Karpas-422 (cell line): ENCODE measurements around the gene KCNAB1. TPM values are rescaled to one million over a fixed set of nuclear protein-coding genes. Genes with fewer than 3 reads are reported as not detected.
A peak's percentile ranks its signal among the peaks of the same experiment; 100 is the strongest.

ENCODE experiments used
- DNase-seq: peaks from one replicate; pipeline ENCODE4 v3.0.0-alpha.2; 2015
- H2AFZ ChIP-seq: fragments of 200-600 bp; sonication (generic); 2 replicates; pipeline ENCODE4 v1.6.1; 2014; ENCODE audit warnings: antibody characterized with exemption, low read length, mixed read lengths
- H3K27ac ChIP-seq: fragments of 200-600 bp; sonication (generic); 2 replicates; pipeline ENCODE4 v1.5.1; 2014; ENCODE audit warnings: mild to moderate bottlenecking, low read length, moderate library complexity
- H3K27me3 ChIP-seq: fragments of 200-600 bp; sonication (generic); 2 replicates; pipeline ENCODE4 v1.6.1; 2014; ENCODE audit warnings: low read length, mixed read lengths
- H3K36me3 ChIP-seq: fragments of 200-600 bp; sonication (generic); 2 replicates; pipeline ENCODE4 v1.6.1; 2014; ENCODE audit warnings: low read length, mixed read lengths; ENCODE audit not compliant: insufficient read depth
- H3K4me1 ChIP-seq: fragments of 200-600 bp; sonication (generic); 2 replicates; pipeline ENCODE4 v1.6.1; 2014; ENCODE audit warnings: mild to moderate bottlenecking, low read length, mixed read lengths
- H3K4me2 ChIP-seq: fragments of 200-600 bp; sonication (generic); 2 replicates; pipeline ENCODE4 v1.6.1; 2014; ENCODE audit warnings: low read length, low read depth, mild to moderate bottlenecking; ENCODE audit not compliant: poor library complexity, severe bottlenecking
- H3K4me3 ChIP-seq: fragments of 200-600 bp; sonication (generic); 2 replicates; pipeline ENCODE4 v1.5.1; 2014; ENCODE audit warnings: mild to moderate bottlenecking, antibody characterized with exemption, low read length, mixed read lengths
- H3K79me2 ChIP-seq: fragments of 200-600 bp; sonication (generic); 2 replicates; pipeline ENCODE4 v1.6.1; 2014; ENCODE audit warnings: mild to moderate bottlenecking, low read length, mixed read lengths
- H3K9ac ChIP-seq: fragments of 200-600 bp; sonication (generic); 2 replicates; pipeline ENCODE4 v1.6.0; 2014; ENCODE audit warnings: low read length
- H3K9me2 ChIP-seq: fragments of 200-600 bp; sonication (generic), shearing (Covaris generic); replicated peaks from 2 replicates; pipeline ENCODE4 v1.6.0; 2014; ENCODE audit warnings: mild to moderate bottlenecking, low read length, moderate library complexity; ENCODE audit not compliant: insufficient read depth
- H3K9me3 ChIP-seq: fragments of 300-700, 200-600 bp; sonication (generic); 2 replicates; pipeline ENCODE4 v1.6.1; 2014; ENCODE audit warnings: low read length, mixed read lengths
- H4K20me1 ChIP-seq: fragments of 200-600 bp; sonication (generic); 2 replicates; pipeline ENCODE4 v1.6.1; 2014; ENCODE audit warnings: mild to moderate bottlenecking, antibody characterized with exemption, low read length, low read depth; ENCODE audit not compliant: insufficient read depth
- total RNA-seq: library from RNA; depleted of rRNA; stranded (reverse); fragments of >200 nt; shearing (Covaris generic); gene quantifications from 2 replicates; pipeline ENCODE4 v1.2.3, GENCODE V29; 2014; ENCODE audit warnings: low replicate concordance

KCNAB1 gene
- total RNA-seq, 1 experiment from 2014 or later: not detected

GRCh38 chr3:156492801-156493261, 372.5 kb downstream of the KCNAB1 start:
- H3K9me3 ChIP-seq: no peaks in the 10 kb centered on the region
- DNase-seq: no peak
- no peak overlapping the region for H2AFZ ChIP-seq
- H3K36me3 ChIP-seq: no peaks in the 10 kb centered on the region
- H3K4me1 ChIP-seq: no peaks in the 10 kb centered on the region
- H3K27me3 ChIP-seq: no peaks in the 10 kb centered on the region
- H3K9ac ChIP-seq: no peak overlapping the region
- H3K79me2 ChIP-seq: no peaks in the 10 kb centered on the region
- H3K9me2 ChIP-seq: no peaks in the 10 kb centered on the region
- H3K27ac ChIP-seq: no peak overlapping the region
- no peak overlapping the region for H3K4me3 ChIP-seq
- H4K20me1 ChIP-seq: no peaks in the 10 kb centered on the region
- no peak overlapping the region for H3K4me2 ChIP-seq

DNA sequence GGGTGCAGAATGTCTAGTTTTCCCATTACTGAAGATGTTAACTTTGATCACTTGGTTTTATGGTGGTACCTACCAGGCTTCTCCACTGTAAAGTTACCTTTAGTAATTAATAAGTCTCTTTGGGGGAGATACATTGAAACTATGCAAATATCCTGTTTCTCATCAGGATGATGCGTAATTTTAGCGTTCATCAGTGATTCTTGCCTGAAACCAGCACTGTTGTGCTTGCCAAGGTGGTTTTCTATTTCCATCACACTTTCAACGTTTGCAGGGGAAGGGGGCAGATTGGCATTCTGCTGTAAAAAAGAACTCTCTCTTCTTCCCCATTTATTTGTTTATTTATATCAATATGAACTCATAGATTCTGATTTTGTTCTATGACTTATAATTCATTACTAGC, 373.5 kb downstream of the KCNAB1 start:
- H3K27me3 ChIP-seq: no peaks in the 10 kb centered on the region; the same call in 1 of the 2 replicates
- H3K9me2 ChIP-seq: no peaks in the 10 kb centered on the region
- no peak overlapping the region for H2AFZ ChIP-seq
- H3K9me3 ChIP-seq: no peaks in the 10 kb centered on the region
- DNase-seq: no peak
- H3K27ac ChIP-seq: no peak overlapping the region
- H3K4me2 ChIP-seq: no peak overlapping the region
- no peaks in the 10 kb centered on the region for H3K4me1 ChIP-seq
- H3K9ac ChIP-seq: no peak overlapping the region
- no peaks in the 10 kb centered on the region for H3K79me2 ChIP-seq
- no peaks in the 10 kb centered on the region for H3K36me3 ChIP-seq
- no peak overlapping the region for H3K4me3 ChIP-seq
- H4K20me1 ChIP-seq: no peaks in the 10 kb centered on the region

DNA sequence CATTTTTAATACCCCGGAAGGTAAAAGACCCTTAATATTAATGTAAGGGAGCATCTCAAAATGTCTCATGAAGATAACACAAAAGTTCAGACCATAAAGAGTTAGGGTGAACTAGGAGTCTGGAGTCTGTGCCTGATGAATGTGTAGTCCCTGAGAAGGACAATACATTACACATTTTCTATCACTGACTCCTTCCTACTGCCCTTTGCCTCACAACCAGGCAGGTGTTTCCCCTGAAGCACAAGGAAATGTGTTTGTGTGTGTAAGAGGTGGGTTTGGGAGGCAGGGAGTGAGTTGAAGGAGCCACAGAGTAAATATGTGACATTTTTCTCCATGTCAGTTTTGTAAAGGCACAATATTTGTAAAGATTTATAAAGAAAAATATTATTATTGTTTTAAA, 375.4 kb downstream of the KCNAB1 start:
- H3K4me1 ChIP-seq: no peaks in the 10 kb centered on the region
- no peaks in the 10 kb centered on the region for H3K36me3 ChIP-seq
- H3K9ac ChIP-seq: no peak overlapping the region
- H2AFZ ChIP-seq: no peak overlapping the region
- no peak overlapping the region for H3K4me3 ChIP-seq
- no peak overlapping the region for H3K27ac ChIP-seq
- no peaks in the 10 kb centered on the region for H4K20me1 ChIP-seq
- H3K4me2 ChIP-seq: no peak overlapping the region
- no peak for DNase-seq
- H3K9me3 ChIP-seq: no peaks in the 10 kb centered on the region
- no peaks in the 10 kb centered on the region; the same call in 1 of the 2 replicates for H3K27me3 ChIP-seq
- no peaks in the 10 kb centered on the region for H3K9me2 ChIP-seq
- H3K79me2 ChIP-seq: no peaks in the 10 kb centered on the region

- Histone ChIP-seq H3K9ac (no peak overlapping the region), H3K27ac (no peak overlapping the region), H3K9me3 (no peaks in the 10 kb centered on the region), H3K4me1 (no peaks in the 10 kb centered on the region), H3K4me2 (no peak overlapping the region), H3K27me3 (no peaks in the 10 kb centered on the region; the same call in 1 of the 2 replicates), H3K4me3 (no peak overlapping the region), H4K20me1 (no peaks in the 10 kb centered on the region), H3K36me3 (no peaks in the 10 kb centered on the region), H3K79me2 (no peaks in the 10 kb centered on the region), H2AFZ (no peak overlapping the region), H3K9me2 (no peaks in the 10 kb centered on the region)
- no peak for DNase-seq
Measured at GRCh38 chr3:156497326-156497725, 376.9 kb downstream of the KCNAB1 start.

DNA sequence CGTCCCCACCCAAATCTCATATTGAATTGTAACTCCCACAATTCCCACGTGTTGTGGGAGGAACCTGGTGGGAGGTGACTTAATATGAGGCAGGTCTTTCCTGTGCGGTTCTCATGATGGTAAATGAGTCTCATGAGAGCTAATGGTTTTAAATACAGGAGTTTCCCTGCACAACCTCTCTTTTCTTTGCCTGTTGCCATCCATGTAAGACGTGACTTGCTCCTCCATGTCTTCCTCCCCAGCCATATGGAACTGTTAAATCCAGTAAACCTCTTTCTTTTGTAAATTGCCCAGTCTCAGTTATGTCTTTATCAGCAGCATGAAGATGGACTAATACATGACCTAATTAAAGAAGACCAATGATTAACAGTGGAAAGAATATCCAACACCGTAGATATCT, 377.9 kb downstream of the KCNAB1 start:
- H2AFZ ChIP-seq: no peak overlapping the region
- H3K4me2 ChIP-seq: no peak overlapping the region
- H3K9me3 ChIP-seq: no peaks in the 10 kb centered on the region
- H3K36me3 ChIP-seq: no peaks in the 10 kb centered on the region
- H3K79me2 ChIP-seq: no peaks in the 10 kb centered on the region
- H3K9ac ChIP-seq: no peak overlapping the region
- H3K4me1 ChIP-seq: no peaks in the 10 kb centered on the region
- no peaks in the 10 kb centered on the region; the same call in 1 of the 2 replicates for H3K27me3 ChIP-seq
- no peak overlapping the region for H3K4me3 ChIP-seq
- H3K9me2 ChIP-seq: no peaks in the 10 kb centered on the region
- no peaks in the 10 kb centered on the region for H4K20me1 ChIP-seq
- no peak for DNase-seq
- H3K27ac ChIP-seq: no peak overlapping the region

DNA sequence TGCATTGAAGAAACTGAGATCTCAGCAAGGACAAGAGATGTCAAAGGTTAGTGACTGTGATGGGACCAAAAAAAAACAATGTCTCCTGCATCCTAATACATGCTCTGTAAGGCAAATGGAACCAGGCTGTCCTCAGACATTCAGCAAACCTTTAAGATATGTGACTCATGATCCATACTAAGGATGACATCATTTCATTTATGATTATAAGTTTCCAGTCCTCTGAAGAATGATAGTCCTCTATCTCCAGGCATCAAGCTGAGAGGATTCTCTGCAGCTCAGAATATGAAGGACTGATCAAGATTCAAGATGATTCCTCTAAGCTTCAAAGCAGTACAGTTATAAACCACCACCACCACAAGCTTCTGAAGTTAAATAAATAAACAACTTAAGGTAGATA, 386.9 kb downstream of the KCNAB1 start:
- H3K36me3 ChIP-seq: no peaks in the 10 kb centered on the region
- H3K4me3 ChIP-seq: no peak overlapping the region
- H3K4me1 ChIP-seq: no peaks in the 10 kb centered on the region
- H3K9ac ChIP-seq: no peak overlapping the region
- no peak overlapping the region for H3K27ac ChIP-seq
- no peaks in the 10 kb centered on the region for H3K27me3 ChIP-seq
- H3K4me2 ChIP-seq: no peak overlapping the region
- H2AFZ ChIP-seq: no peak overlapping the region
- no peaks in the 10 kb centered on the region for H4K20me1 ChIP-seq
- no peak for DNase-seq
- H3K79me2 ChIP-seq: no peaks in the 10 kb centered on the region
- no peaks in the 10 kb centered on the region; the same call in 1 of the 2 replicates for H3K9me3 ChIP-seq
- no peaks in the 10 kb centered on the region for H3K9me2 ChIP-seq

- Histone ChIP-seq H3K27me3 (no peaks in the 10 kb centered on the region), H4K20me1 (no peaks in the 10 kb centered on the region), H2AFZ (no peak overlapping the region)
Measured at GRCh38 chr3:156509189-156510174, 389.1 kb downstream of the KCNAB1 start.

GRCh38 chr3:156511987-156512677, 391.8 kb downstream of the KCNAB1 start:
- Histone ChIP-seq H3K27ac (no peak overlapping the region), H3K9me3 (no peaks in the 10 kb centered on the region), H3K4me1 (no peaks in the 10 kb centered on the region), H3K4me2 (no peak overlapping the region), H3K9me2 (no peaks in the 10 kb centered on the region), H3K27me3 (no peaks in the 10 kb centered on the region), H2AFZ (no peak overlapping the region), H3K9ac (no peak overlapping the region), H4K20me1 (no peaks in the 10 kb centered on the region), H3K36me3 (no peaks in the 10 kb centered on the region), H3K4me3 (no peak overlapping the region), H3K79me2 (no peaks in the 10 kb centered on the region)
- DNase-seq: no peak

More at GRCh38 chr3:156509189-156510174, 389.1 kb downstream of the KCNAB1 start:
- no peaks in the 10 kb centered on the region for H3K9me3 ChIP-seq
- no peaks in the 10 kb centered on the region for H3K36me3 ChIP-seq
- H3K4me3 ChIP-seq: no peak overlapping the region
- no peaks in the 10 kb centered on the region for H3K4me1 ChIP-seq
- no peak overlapping the region for H3K27ac ChIP-seq
- no peak overlapping the region for H3K4me2 ChIP-seq
- H3K79me2 ChIP-seq: no peaks in the 10 kb centered on the region
- H3K9ac ChIP-seq: no peak overlapping the region
- no peaks in the 10 kb centered on the region for H3K9me2 ChIP-seq
- peak; percentile 86 for DNase-seq
